Thoracic aorta endothelial cell (primary cell): ENCODE results near the gene SPATA19. TPM values are rescaled to one million over a fixed set of nuclear protein-coding genes. Genes with fewer than 3 reads are reported as not detected.

Experiments used
- total RNA-seq: library from RNA; depleted of rRNA; stranded (reverse); fragments of >200 nt; gene quantifications from 2 replicates; pipeline ENCODE4 v1.2.3, GENCODE V29; 2012

SPATA19 gene, protein sequence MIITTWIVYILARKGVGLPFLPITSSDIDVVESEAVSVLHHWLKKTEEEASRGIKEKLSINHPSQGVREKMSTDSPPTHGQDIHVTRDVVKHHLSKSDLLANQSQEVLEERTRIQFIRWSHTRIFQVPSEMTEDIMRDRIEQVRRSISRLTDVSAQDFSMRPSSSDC
- total RNA-seq = not detected in 2 replicates

DNA sequence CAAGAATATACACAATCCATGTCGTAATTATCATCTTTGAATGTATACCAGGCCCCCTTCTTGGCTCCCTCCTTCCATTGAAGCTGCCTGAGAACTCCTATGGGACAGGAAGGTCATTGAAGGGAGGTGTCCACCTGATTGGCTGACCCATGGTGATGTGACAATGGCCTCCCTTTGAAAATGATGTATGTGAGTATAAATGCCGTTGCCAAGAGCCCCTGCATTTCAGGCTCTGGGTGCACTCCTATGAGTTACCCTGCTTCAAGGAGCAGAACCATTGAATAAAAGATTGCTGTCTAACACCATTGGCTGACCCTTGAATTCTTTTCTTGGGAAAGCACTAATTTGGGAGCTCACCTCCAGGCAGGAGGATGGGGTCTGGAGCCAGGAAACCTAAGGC lies at the start of gene SPATA19:
Gene SPATA19, minus strand, starts transcription at position 101 of the 400 bp plus-strand sequence. Its CDS starts 67 bp downstream, at position 34.

Other genes with a start within 250 kb of the SPATA19 start
- under 0.01 TPM in 2 replicates for gene IGSF9B, start 111.5 kb upstream of the SPATA19 start, total RNA-seq
- 126 and 148 TPM in 2 replicates for gene JAM3, start 223.6 kb upstream of the SPATA19 start, total RNA-seq